Measurements from ENCODE around the gene TMEFF2.

DNA sequence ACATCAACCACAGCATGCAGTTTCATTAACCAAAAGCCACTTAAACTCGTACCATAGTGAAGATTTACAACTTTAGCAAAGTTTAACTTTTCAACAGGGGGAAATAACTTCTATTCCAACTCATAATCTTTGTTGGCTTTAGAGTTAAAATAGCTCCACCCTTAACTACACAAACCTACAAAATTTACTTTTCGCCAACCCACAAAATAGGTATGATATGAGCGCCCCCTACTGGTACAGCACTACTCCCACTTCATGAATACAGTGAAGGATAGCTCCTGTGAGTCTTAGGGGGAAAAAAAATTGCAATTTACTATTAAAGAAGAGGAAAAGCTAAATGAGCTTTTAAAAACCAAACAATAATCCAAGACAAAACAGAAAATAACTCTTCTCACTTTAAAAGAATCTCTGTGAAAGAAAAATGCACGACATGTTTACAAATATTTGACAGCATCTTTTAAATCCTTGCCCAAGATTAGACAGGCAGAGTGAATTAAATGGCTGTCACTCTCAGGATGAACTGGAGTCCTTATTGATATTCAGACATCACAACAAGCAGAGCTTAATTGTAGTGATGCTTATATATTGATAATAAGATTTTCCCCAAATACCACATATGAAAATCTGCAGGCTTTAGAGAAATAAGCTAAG, 32.2 kb downstream of the TMEFF2 start:
- TF ChIP-seq, protein P1, sequence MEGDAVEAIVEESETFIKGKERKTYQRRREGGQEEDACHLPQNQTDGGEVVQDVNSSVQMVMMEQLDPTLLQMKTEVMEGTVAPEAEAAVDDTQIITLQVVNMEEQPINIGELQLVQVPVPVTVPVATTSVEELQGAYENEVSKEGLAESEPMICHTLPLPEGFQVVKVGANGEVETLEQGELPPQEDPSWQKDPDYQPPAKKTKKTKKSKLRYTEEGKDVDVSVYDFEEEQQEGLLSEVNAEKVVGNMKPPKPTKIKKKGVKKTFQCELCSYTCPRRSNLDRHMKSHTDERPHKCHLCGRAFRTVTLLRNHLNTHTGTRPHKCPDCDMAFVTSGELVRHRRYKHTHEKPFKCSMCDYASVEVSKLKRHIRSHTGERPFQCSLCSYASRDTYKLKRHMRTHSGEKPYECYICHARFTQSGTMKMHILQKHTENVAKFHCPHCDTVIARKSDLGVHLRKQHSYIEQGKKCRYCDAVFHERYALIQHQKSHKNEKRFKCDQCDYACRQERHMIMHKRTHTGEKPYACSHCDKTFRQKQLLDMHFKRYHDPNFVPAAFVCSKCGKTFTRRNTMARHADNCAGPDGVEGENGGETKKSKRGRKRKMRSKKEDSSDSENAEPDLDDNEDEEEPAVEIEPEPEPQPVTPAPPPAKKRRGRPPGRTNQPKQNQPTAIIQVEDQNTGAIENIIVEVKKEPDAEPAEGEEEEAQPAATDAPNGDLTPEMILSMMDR (conservative IDR thresholded peaks at IDR 0.05; ENCODE audit: low read length): peak; percentile 99
- TF ChIP-seq EZH2phosphoT487 (IDR thresholded peaks at IDR 0.05; ENCODE audit: borderline replicate concordance): no peak

Measured in Loucy (cell line).